GM15510 (cell line): ENCODE results near the gene THSD4.

ENCODE experiments used
- POLR2A ChIP-seq: IDR thresholded peaks from 3 replicates; pipeline ENCODE4 v1.6.1; 2011; ENCODE audit warnings: borderline replicate concordance; ENCODE audit not compliant: insufficient read length; ENCODE audit errors: extremely low read depth

Gene THSD4

DNA sequence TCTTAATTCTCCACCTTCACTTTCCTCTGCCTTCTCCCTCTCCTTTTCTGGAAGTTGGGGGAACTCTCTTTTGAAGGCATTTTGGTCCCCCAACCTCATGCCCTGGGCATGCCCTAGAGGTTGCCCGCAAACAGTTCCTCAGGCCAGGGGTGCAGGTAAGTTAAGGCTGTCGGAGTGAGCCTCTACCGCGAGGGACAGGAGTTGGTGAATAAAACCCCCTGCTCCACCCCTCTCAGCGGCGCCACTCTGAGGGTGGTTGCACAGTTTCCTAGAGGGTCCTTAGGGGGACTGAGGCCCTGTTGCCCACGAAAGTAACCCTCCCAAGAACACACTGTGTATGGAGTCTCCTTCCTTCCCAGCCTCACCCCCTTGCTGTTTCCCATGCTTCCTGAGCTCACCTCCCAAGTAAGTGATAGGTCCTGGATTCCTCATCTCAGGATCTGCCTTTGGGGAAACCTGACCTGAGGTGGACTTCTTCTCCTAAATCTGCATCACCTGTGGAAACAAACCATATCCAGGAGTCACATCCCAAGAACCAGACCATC, 23.1 kb upstream of the THSD4 start:
- TF ChIP-seq POLR2A, result no peak

DNA sequence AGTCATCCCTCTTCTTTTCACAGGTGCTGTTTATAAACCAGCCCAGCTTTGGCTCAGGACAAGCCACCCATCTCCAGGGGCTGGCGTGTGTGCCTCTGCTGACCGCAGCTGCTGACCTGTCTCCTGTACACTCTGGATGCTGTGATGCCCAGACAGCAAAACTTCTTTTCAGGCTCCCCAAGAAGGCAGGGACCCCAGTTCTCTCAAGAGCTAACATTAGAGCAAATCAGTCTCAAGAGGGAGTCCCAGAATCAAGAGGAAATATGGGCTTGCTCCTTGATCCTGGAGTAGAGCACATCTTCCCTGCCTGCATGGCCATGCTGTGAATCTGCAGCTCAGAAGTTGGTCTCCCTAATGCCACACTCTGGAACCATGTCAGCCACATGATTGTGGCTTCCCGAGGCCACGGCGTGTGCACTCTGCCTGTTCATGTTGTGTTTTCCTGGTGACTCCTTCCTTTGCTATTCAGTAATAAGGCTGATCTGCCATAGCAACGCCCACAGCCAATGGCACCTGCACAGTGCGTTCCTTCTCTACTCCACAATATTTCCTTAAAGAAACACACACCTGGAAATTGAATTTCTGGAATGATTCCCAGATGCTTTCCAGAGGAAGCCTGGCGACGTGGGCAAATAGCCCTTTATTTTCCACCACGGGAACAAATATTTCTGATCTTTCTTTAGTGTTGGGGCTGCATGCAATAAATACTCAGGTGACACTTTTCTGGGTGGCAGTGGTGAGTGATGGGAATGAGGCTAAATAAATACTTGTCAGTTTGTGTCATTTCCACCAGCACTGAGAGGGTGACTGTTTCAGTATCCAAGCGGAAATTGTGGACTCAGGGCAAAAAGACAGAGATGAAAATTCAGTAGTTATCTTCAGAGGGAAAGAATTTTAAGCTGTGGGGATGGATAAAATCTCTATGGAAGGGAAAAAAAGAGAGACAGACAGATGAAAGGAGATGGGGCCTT, 21.9 kb upstream of the THSD4 start:
- no peak for TF ChIP-seq POLR2A

DNA sequence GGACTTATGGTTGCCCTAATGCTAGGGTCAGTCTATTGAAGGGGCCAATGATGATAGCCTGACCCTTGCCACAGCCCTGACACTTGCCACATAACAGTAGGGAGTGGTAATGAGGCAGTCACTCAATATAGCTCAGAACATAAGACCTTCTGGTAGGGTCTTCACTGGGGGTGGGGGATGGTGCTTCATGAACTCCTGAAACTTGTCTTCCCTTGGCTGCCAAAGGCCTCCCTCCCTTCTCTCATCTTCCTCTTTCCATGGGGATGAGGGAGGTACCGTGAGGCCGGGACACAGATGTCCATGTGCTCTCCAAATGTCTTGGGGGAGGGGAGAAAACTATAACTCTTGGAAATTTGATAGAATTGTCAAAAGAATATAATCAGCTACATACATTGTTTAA, 21.1 kb upstream of the THSD4 start:
- no peak for TF ChIP-seq POLR2A

DNA sequence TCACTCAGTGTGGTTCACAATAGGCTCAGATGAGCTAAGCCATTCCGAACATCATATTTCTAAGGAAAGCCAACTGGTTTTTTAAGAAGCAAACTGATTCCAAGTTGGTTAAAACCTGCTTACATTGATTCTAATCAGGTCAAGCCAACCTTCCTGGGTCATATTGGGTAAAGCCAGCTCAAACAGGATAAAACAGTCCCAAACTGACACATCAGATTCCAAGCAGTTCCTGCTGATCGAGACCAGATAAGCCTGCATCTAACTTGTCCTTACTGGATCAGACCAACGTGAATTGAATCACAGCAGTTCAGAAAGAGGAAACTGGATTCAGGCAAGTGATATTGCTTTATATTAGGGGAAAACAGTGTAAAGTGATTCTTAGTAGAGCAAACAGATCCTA, 18.6 kb upstream of the THSD4 start:
- TF ChIP-seq POLR2A, result no peak

DNA sequence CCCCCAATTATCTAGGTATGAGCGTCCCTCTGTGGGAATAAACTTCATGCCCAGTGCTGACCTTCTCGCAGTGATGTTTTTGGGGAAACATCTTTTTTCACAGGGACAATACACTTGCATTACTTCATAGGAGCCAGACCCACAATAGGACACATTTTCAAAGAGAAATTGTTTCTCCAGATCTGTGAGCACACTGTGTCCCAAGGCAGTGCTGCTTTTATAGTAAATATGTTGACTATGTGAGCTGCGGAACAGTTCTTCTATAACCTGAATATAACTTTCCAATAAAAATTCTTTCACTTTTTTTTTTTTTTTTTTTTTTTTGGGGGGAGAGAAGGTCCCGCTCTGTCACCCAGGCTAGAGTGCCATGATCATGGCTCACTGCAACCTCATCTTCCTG, 17.4 kb upstream of the THSD4 start:
- TF ChIP-seq POLR2A, result no peak

- TF ChIP-seq POLR2A, result no peak
Observed at GRCh38 chr15:71098920-71099319, 16.4 kb upstream of the THSD4 start.

DNA sequence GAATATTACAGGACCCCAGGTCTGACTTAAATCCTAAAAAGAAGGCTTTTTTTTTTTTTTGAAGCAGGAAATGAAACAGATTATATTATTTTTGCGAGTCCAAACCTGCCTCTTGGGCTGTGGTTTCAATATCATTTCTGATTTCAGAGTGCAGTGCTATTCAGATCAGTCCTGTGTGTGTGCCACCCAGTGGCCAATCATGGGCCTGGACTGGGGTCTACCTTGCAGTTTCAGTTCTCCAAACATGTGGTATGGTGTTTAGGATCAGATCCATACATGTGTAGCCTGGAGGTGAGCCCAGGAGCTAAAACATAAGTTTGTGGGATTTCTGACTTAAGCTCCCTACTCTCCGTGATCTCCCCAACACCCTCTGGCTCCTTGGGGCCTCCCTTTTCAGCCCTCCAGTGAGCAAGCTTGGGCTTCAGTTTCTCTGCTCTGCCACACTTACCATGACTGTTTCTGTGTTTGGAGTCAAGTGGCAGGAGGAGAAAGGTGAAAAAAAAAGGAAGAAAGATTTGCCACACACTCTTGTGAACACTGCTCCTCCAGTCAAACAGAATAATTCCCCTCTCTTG, 12.1 kb upstream of the THSD4 start:
- no peak for TF ChIP-seq POLR2A

- no peak for TF ChIP-seq POLR2A
Observed at GRCh38 chr15:71104636-71105035, 10.6 kb upstream of the THSD4 start.

- no peak for TF ChIP-seq POLR2A
Observed at GRCh38 chr15:71105444-71105843, 9.8 kb upstream of the THSD4 start.

GRCh38 chr15:71106802-71107500, 8.3 kb upstream of the THSD4 start:
- no peak for TF ChIP-seq POLR2A

DNA sequence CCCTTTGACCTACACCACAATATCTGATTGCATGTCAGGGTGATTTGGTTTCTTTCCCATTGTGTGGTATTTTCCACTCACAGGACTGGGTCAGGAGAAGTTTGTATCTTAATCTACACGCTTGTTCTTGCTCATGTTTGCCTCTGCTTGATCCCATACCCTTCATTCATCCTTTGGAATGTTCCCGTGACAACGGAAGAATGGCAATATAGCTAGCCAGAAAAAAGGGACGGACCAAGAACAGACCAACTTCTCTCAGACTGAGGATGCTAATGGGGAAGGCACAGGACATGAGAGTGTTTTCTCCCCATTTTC, 7.8 kb upstream of the THSD4 start:
- TF ChIP-seq POLR2A, result no peak

DNA sequence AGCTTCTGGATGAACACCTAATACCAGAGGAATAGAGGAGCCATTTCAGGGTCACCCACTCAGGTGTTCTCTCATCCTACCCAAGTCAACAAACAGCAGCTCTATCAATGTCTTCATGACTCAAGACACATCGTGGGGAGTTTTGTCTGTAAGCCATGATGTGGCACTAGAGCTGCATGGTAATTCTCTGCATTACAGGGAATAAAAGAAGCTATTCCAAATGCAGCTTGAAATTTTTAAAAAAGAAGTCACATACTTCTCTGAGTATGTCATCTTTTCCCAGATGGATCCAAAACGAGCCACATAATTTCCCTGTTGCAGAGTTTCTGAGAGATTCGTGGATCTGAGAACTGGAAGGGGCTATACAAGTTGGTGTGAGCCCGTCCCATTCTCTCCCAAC, 6.1 kb upstream of the THSD4 start:
- TF ChIP-seq POLR2A, result no peak

DNA sequence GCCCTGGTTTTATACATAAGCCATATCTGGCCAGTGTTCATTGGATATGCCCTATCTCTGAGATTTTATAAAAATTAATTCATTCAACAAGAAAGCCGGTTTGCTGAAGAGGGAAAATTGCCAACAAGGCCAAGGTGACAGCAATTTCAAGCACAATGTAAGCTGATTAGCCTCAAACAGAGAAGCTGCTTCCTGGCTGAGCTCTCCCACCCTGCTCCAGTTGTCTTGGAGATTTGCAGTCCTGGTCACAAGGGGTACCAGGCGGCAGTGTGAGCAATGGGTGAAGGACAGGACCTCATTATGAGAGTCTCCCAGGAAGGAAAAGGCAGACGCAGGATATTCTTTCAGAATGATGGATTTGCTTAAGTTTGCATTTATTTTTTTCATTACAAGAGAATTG, 5.4 kb upstream of the THSD4 start:
- TF ChIP-seq POLR2A, result no peak

DNA sequence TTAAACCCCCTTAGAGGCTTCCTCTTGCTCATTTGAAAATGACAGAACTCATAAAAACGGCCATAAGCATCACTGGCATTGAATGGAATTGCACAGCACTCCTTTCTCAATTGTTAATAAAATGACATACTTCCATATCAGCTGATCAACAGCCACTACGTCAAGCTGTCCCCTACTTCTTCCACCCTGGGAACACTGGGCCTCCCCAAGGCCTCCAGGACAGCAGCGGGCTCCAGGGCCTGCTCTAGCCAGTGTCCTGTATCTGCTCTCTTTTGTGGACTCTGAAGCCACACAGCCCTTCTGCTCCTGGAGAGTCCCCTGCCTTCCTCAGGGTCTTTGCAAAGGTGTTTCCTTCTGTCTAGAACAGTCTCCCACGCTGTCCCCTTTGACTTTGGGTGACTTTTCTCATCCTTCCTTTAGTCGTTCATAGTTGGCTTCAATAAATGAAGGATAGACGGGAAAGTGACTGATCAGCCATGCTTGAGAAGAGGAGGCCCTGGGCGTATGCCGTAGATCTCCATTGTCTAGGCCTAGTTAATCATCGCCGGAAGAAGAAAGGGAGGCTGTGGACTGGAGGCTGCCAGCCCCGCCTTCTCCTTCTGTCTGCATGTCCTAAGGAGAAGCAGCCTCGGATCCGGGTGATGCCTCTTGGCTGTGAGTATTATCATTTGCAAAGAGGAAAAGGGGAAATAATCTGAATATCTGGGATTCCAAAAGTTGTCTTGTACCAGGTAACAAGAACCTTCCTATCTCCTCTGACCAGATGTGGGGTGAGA, 4.7 kb upstream of the THSD4 start:
- TF ChIP-seq POLR2A, result no peak

- no peak for TF ChIP-seq POLR2A
Observed at GRCh38 chr15:71111181-71111565, 4.1 kb upstream of the THSD4 start.
